Mesendoderm (in vitro differentiated cells): Measurements from ENCODE around the gene ATAD5.

ENCODE experiments used
- DNase-seq: peaks from one replicate; pipeline ENCODE4 v3.0.0; 2013
- H2AK5ac ChIP-seq: 2 replicates; pipeline ENCODE4 v1.6.1; 2013; ENCODE audit warnings: low read length, inconsistent platforms
- H2BK120ac ChIP-seq: 2 replicates; pipeline ENCODE4 v1.6.1; 2013; ENCODE audit warnings: low read depth, mild to moderate bottlenecking, low read length, moderate library complexity, mixed read lengths
- H2BK15ac ChIP-seq: replicated peaks from 2 replicates; pipeline ENCODE4 v1.6.1; 2013; ENCODE audit warnings: low read depth, mild to moderate bottlenecking, moderate library complexity
- H2BK5ac ChIP-seq: 2 replicates; pipeline ENCODE4 v1.6.1; 2013; ENCODE audit warnings: low read length, inconsistent platforms
- H3K18ac ChIP-seq: 2 replicates; pipeline ENCODE4 v1.6.1; 2013; ENCODE audit warnings: mild to moderate bottlenecking, low read length, mixed read lengths
- H3K23ac ChIP-seq: one replicate; pipeline ENCODE4 v1.6.1; 2013; ENCODE audit warnings: low read length
- H3K27ac ChIP-seq: 2 replicates; pipeline ENCODE4 v1.5.1; 2013; ENCODE audit warnings: low read depth, mild to moderate bottlenecking, inconsistent platforms, low read length, moderate library complexity
- H3K27me3 ChIP-seq: 2 replicates; pipeline ENCODE4 v1.6.1; 2013; ENCODE audit warnings: low read length, control low read depth, mild to moderate bottlenecking, inconsistent platforms; ENCODE audit not compliant: insufficient read depth, poor library complexity
- H3K36me3 ChIP-seq: 2 replicates; pipeline ENCODE4 v1.6.1; 2013; ENCODE audit warnings: low read length, inconsistent platforms; ENCODE audit not compliant: control insufficient read depth, insufficient read depth
- H3K4ac ChIP-seq: one replicate; pipeline ENCODE4 v1.6.1; 2013; ENCODE audit warnings: low read depth, mild to moderate bottlenecking, low read length, moderate library complexity
- H3K4me1 ChIP-seq: 2 replicates; pipeline ENCODE4 v1.6.1; 2013; ENCODE audit warnings: low read depth, low read length, inconsistent platforms; ENCODE audit not compliant: control insufficient read depth
- H3K4me2 ChIP-seq: 2 replicates; pipeline ENCODE4 v1.6.1; 2013; ENCODE audit warnings: low read length
- H3K4me3 ChIP-seq: 2 replicates; pipeline ENCODE4 v1.5.1; 2013; ENCODE audit warnings: mild to moderate bottlenecking, low read length
- H3K56ac ChIP-seq: one replicate; pipeline ENCODE4 v1.6.1; 2013; ENCODE audit warnings: low read length
- H3K79me1 ChIP-seq: 2 replicates; pipeline ENCODE4 v1.6.1; 2013; ENCODE audit warnings: low read length, inconsistent platforms
- H3K79me2 ChIP-seq: 2 replicates; pipeline ENCODE4 v1.6.1; 2013; ENCODE audit warnings: mild to moderate bottlenecking, low read length; ENCODE audit not compliant: control insufficient read depth, insufficient read depth
- H3K9ac ChIP-seq: 2 replicates; pipeline ENCODE4 v1.6.1; 2013; ENCODE audit warnings: low read length, inconsistent platforms
- H4K5ac ChIP-seq: one replicate; pipeline ENCODE4 v1.6.1; 2013; ENCODE audit warnings: low read length
- H4K8ac ChIP-seq: one replicate; pipeline ENCODE4 v1.6.1; 2013; ENCODE audit warnings: low read depth, mild to moderate bottlenecking, control low read depth, low read length, moderate library complexity
- WGBS: extraction: QIAGEN DNeasy Blood & Tissue Kit; methylation state at CpG from one replicate; pipeline ENCODE4 v1.1.7; 2013; ENCODE audit warnings: low lambda C conversion rate, missing lambda C conversion rate; ENCODE audit not compliant: insufficient coverage; ENCODE audit errors: extremely low coverage; 5-methylcytosine and 5-hydroxymethylcytosine counted together

ATAD5 gene

DNA sequence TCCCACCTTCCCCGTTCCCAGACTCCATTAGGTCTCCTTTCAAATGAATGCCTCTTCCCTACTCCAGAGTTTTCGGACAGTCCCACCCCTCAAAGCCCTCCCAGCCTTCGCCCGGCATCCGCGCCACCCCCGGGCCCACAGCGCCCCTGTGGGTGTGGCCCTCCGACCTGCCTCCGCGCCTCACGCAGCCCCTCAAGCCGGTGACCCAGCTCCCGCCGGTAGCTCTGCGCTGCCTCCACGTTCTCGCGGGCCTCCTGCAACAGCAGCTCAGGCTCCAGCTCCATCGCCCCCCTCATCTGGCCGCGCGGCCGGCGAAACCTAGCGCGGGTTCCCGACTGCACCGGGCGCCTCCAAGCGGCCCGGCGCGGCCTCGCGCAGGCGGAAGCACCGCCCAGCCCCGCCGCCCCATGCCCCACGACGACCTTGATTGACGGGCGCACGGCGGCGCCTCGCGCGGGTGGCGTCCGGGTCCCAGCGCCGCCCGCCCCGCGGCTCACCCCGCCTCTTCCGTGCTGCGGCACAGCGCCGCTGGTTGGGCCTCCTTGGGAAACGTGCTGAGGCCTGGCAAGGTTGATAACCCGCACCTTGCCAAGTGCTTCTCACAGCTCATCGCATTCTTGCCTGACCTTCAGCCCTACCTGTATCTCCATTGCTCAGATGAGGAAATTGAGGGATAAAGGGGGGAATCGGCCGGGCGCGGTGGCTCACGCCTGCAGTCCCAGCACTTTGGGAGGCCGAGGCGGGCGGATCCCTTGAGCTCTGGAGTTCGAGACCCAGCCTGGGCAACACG, 7.2 kb upstream of the ATAD5 start, which contains the start of gene CRLF3:
Gene CRLF3, minus strand, starts transcription at position 337 of the 790 bp plus-strand sequence. Its CDS starts 41 bp downstream, at position 296.
- H3K4ac ChIP-seq, result peak within 1 kb of the TSS; percentile 22
- no CpG with 5 or more reads among the region's 75 CpGs for WGBS
- peaks cover 30% of the 10 kb centered on the region for H3K79me2 ChIP-seq
- H3K18ac ChIP-seq, result peak within 1 kb of the TSS; percentile 72
- H3K79me1 ChIP-seq, result peaks cover 2% of the 10 kb centered on the region
- no peak within 1 kb of the TSS for H2BK120ac ChIP-seq
- peak within 1 kb of the TSS; percentile 69 for H2BK5ac ChIP-seq
- H4K5ac ChIP-seq, result no peak within 1 kb of the TSS
- H3K56ac ChIP-seq, result peak within 1 kb of the TSS; percentile 100
- peak within 1 kb of the TSS; percentile 61 for H3K4me2 ChIP-seq
- peak within 1 kb of the TSS; percentile 94 for H3K4me3 ChIP-seq
- peaks cover 4% of the 10 kb centered on the region for H3K4me1 ChIP-seq
- H4K8ac ChIP-seq, result peak within 1 kb of the TSS; percentile 67
- H3K9ac ChIP-seq, result peak within 1 kb of the TSS; percentile 95
- peak; percentile 97 for DNase-seq
- peak within 1 kb of the TSS; percentile 98 for H3K27ac ChIP-seq
- H2BK15ac ChIP-seq, result no peak within 1 kb of the TSS
- H3K36me3 ChIP-seq, result no peaks in the 10 kb centered on the region
- peak within 1 kb of the TSS; percentile 97 for H3K23ac ChIP-seq
- H3K27me3 ChIP-seq, result no peaks in the 10 kb centered on the region
- no peak within 1 kb of the TSS for H2AK5ac ChIP-seq

DNA sequence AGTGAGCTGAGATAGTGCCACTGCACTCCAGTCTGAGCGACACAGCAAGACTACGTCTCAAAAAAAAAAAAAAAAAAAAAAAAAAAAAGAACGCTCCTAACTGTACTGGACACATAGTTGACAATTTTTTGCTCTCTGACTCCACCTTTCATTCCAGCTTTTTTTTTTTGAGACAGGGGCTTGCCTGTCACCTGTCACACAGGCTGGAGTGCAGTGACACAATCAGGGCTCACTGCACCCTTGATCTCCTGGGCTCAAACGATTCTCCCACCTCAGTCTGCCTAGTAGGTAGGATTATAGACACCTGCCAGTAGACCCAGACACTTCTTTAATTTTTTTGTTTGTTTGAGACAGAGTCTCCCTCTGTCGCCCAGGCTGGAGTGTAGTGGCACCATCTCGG, 4.7 kb upstream of the ATAD5 start:
- no peak overlapping the region for H3K4me2 ChIP-seq

DNA sequence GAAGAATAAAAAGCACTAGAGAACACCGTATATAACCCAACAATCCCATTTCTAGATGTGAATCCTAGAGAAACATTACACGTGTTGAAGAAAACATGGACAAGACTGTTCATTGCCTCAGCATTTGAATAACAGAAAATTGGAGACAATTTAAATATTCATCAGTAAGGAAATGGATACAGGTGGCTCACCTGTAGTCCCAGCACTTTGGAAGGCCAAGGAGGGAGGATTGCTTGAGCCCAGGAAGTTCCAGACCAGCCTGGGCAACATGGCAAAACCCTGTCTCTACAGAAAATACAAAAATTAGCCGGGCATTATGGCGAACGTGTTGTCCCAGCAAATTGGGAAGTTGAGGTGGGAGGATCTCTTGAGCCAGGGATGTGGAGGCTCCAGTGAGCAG, 2.7 kb upstream of the ATAD5 start:
- Histone ChIP-seq H3K79me2 (peaks cover 11% of the 10 kb centered on the region), H3K36me3 (no peaks in the 10 kb centered on the region), H3K27me3 (no peaks in the 10 kb centered on the region), H3K79me1 (no peaks in the 10 kb centered on the region), H3K4me3 (no peak overlapping the region), H3K27ac (no peak overlapping the region), H4K8ac (no peak overlapping the region), H2BK120ac (no peak overlapping the region), H3K4me2 (no peak overlapping the region), H2AK5ac (no peak overlapping the region), H3K56ac (no peak overlapping the region), H4K5ac (no peak overlapping the region), H3K18ac (no peak overlapping the region), H3K23ac (no peak overlapping the region), H2BK15ac (no peak overlapping the region), H2BK5ac (no peak overlapping the region), H3K4me1 (peaks cover 3% of the 10 kb centered on the region), H3K9ac (no peak overlapping the region), H3K4ac (no peak overlapping the region)
- no peak for DNase-seq
- WGBS, result no CpG with 5 or more reads among the region's 5 CpGs

More for the DNA sequence above, 4.7 kb upstream of the ATAD5 start:
- H3K79me1 ChIP-seq, result peaks cover 2% of the 10 kb centered on the region
- DNase-seq, result no peak
- H3K27me3 ChIP-seq, result no peaks in the 10 kb centered on the region
- no peak overlapping the region for H3K9ac ChIP-seq
- no peak overlapping the region for H4K8ac ChIP-seq
- no peak overlapping the region for H4K5ac ChIP-seq
- H3K36me3 ChIP-seq, result no peaks in the 10 kb centered on the region
- no peak overlapping the region for H2BK120ac ChIP-seq
- no peak overlapping the region for H2BK5ac ChIP-seq
- no CpG with 5 or more reads among the region's 6 CpGs for WGBS
- H3K79me2 ChIP-seq, result peaks cover 12% of the 10 kb centered on the region
- H3K4ac ChIP-seq, result no peak overlapping the region
- no peak overlapping the region for H3K27ac ChIP-seq
- H3K23ac ChIP-seq, result no peak overlapping the region
- peaks cover 4% of the 10 kb centered on the region for H3K4me1 ChIP-seq
- no peak overlapping the region for H3K56ac ChIP-seq
- no peak overlapping the region for H3K4me3 ChIP-seq
- no peak overlapping the region for H2AK5ac ChIP-seq
- no peak overlapping the region for H2BK15ac ChIP-seq
- no peak overlapping the region for H3K18ac ChIP-seq

DNA sequence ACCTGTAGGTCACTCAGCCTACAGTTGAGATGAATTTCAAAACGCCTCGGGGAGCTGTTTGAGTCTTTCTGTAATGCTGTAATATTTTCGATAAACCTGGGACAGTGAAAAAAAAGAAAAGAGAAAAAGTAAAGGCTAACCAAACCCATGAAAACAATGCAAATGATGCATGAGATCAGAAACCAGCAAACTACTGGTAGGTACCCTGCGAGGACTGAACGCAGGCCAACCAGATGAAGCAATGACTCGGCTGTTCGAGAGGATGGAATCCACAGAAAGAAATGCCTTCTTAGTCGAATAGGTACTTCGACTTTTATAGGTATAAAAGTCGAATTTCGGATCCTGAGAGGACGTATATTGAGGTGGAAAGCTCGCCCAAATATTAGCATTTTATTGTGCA, 509 bp upstream of the ATAD5 start:
- Histone ChIP-seq H3K79me2 (peaks cover 11% of the 10 kb centered on the region), H3K36me3 (no peaks in the 10 kb centered on the region), H4K5ac (peak overlapping the region; percentile 10), H3K56ac (peak overlapping the region; percentile 43), H2BK15ac (peak overlapping the region; percentile 37), H3K27ac (peak overlapping the region; percentile 1), H2BK120ac (no peak overlapping the region), H2AK5ac (no peak overlapping the region), H3K4ac (no peak overlapping the region), H4K8ac (peak overlapping the region; percentile 94), H3K4me3 (no peak overlapping the region), H3K79me1 (no peaks in the 10 kb centered on the region), H3K4me1 (peaks cover 2% of the 10 kb centered on the region), H3K27me3 (no peaks in the 10 kb centered on the region), H3K9ac (peak overlapping the region; percentile 91), H3K4me2 (peak overlapping the region; percentile 3), H2BK5ac (no peak overlapping the region), H3K18ac (no peak overlapping the region), H3K23ac (no peak overlapping the region)
- peak; percentile 83 for DNase-seq
- WGBS, result no CpG with 5 or more reads among the region's 13 CpGs

DNA sequence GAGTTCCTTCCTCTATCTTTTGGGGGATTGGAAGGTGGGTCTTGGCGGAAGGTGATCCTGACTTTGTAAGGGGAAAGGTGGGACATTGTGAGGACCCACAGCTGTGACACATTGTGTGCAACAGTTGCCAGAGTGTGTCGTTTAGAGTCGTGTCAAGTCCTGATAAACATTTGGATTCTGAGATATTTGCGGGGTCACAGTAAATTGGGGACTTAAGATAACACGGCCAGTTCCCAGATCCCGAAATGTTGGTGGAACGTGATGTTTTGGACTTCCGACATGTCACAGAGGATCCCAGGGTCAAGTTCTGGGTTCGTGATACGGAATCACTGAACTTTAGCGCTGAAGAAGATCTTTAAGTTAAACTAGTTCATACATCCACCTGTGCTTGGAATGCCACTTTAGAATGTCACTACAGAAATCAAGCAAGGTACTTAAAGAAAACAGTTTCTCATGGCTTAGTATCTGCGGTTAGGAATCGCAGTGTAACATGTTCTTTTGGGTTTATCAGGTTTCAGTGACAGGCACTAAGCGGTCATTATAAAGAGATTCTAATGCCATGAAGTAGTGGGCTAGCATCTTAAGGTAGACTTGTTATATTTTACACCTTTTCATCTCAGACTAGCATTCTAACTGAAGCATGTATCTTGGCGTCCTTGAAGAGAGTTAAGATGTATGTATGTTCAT, 815 bp downstream of the ATAD5 start:
- no peak overlapping the region for H3K18ac ChIP-seq
- H2BK120ac ChIP-seq, result no peak overlapping the region
- H3K79me1 ChIP-seq, result no peaks in the 10 kb centered on the region
- DNase-seq, result no peak
- H3K79me2 ChIP-seq, result peaks cover 11% of the 10 kb centered on the region
- peak overlapping the region; percentile 95 for H3K56ac ChIP-seq
- H2BK5ac ChIP-seq, result no peak overlapping the region
- no peak overlapping the region for H2BK15ac ChIP-seq
- no peak overlapping the region for H3K27ac ChIP-seq
- H3K4me1 ChIP-seq, result peaks cover 2% of the 10 kb centered on the region
- H3K9ac ChIP-seq, result peak overlapping the region; percentile 91
- H4K5ac ChIP-seq, result no peak overlapping the region
- no CpG with 5 or more reads among the region's 15 CpGs for WGBS
- no peak overlapping the region for H3K23ac ChIP-seq
- H2AK5ac ChIP-seq, result no peak overlapping the region
- no peaks in the 10 kb centered on the region for H3K27me3 ChIP-seq
- H3K4me3 ChIP-seq, result peak overlapping the region; percentile 73
- no peaks in the 10 kb centered on the region for H3K36me3 ChIP-seq
- H3K4ac ChIP-seq, result no peak overlapping the region
- peak overlapping the region; percentile 58 for H3K4me2 ChIP-seq
- no peak overlapping the region for H4K8ac ChIP-seq
